Upper lobe of left lung (tissue), 4 donors: ENCODE results near the gene NHERF1.

Experiments
- EP300 ChIP-seq, 4 donors: sonication (generic); formaldehyde crosslinking; IDR thresholded peaks; one replicate each; pipeline ENCODE4 v1.5.1; 2017; ENCODE audit warnings: antibody characterized with exemption in 4 of 4, control low read depth in 2 of 4
- POLR2A ChIP-seq, 4 donors: fragments of 450-650 bp; IDR thresholded peaks; one replicate each; pipeline ENCODE4 v1.5.1; 2016 to 2017; ENCODE audit warnings: antibody characterized with exemption in 4 of 4, mild to moderate bottlenecking in 2 of 4
- POLR2AphosphoS5 ChIP-seq, 2 donors: sonication (generic); formaldehyde crosslinking; IDR thresholded peaks; one replicate each; pipeline ENCODE4 v1.5.1; 2017; ENCODE audit warnings: antibody characterized with exemption in 2 of 2
- TF ChIP-seq, protein P1 (sequence below), 6 experiments: fragments of 450-650 bp in 4 of 6; fragments of 200-600 bp in 2 of 6; sonication (generic) in 2 of 6; IDR thresholded peaks; one replicate each; pipeline ENCODE4 v1.5.1; 2016 to 2019; ENCODE audit warnings: antibody characterized with exemption in 6 of 6

DNA sequence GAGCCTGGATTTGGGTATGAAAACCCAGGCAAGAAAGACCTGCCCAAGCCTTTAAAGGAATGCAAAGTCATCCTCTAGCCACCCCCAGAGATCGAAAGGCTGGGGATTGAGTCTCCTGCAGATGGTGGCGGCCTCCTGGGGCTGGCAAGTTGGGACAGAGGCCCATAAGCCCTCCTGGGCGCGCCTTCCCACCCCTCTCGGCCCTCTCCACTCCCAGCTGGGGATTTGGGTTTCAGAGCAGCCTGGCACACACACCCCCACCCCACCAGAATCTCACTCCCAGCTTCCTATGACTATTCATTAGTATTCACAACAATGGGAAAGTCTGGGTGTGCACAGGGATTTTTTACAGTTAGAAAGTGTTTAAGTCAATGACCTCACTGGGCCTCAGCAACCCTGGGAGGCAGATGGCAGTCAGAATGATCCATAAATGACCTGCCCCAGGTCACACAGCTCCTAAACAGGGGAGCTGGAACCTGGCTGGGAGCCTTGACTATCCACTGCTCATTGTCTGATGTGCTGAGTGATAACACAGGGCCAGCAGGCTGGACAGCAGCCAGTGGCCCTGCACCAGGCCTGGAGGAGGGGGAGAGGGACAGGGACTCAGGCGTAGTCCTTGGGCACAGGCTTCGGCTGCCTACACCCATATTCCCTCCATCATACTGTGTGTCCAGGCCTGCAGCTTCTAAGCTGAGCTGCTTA lies 12.1 kb downstream of the NHERF1 start:
- TF ChIP-seq, protein P1, sequence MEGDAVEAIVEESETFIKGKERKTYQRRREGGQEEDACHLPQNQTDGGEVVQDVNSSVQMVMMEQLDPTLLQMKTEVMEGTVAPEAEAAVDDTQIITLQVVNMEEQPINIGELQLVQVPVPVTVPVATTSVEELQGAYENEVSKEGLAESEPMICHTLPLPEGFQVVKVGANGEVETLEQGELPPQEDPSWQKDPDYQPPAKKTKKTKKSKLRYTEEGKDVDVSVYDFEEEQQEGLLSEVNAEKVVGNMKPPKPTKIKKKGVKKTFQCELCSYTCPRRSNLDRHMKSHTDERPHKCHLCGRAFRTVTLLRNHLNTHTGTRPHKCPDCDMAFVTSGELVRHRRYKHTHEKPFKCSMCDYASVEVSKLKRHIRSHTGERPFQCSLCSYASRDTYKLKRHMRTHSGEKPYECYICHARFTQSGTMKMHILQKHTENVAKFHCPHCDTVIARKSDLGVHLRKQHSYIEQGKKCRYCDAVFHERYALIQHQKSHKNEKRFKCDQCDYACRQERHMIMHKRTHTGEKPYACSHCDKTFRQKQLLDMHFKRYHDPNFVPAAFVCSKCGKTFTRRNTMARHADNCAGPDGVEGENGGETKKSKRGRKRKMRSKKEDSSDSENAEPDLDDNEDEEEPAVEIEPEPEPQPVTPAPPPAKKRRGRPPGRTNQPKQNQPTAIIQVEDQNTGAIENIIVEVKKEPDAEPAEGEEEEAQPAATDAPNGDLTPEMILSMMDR (IDR thresholded peaks at IDR 0.05) = no peak
- no peak for TF ChIP-seq POLR2AphosphoS5 (IDR thresholded peaks at IDR 0.05)
- TF ChIP-seq POLR2A (IDR thresholded peaks at IDR 0.05) = no peak
- TF ChIP-seq EP300 (IDR thresholded peaks at IDR 0.05) = no peak
